OCI-LY3 (cell line): ENCODE results near the gene LST1.

Experiments
- H2AFZ ChIP-seq: fragments of 200-600, 300-600 bp; shearing (Covaris generic); 2 replicates; pipeline ENCODE4 v1.6.0; 2014; ENCODE audit warnings: antibody characterized with exemption, low read depth, low read length
- H3K27ac ChIP-seq: fragments of 200-600, 300-600 bp; sonication (generic); 2 replicates; pipeline ENCODE4 v1.5.1; 2014; ENCODE audit warnings: mild to moderate bottlenecking, low read length, moderate library complexity, mixed read lengths
- H3K27me3 ChIP-seq: fragments of 200-600, 300-600 bp; sonication (generic); 2 replicates; pipeline ENCODE4 v1.6.1; 2014; ENCODE audit warnings: low read depth, low read length, mixed read lengths
- H3K36me3 ChIP-seq: fragments of 200-600, 300-600 bp; sonication (generic); replicated peaks from 2 replicates; pipeline ENCODE3; 2014; ENCODE audit warnings: low read depth, low read length, mixed read lengths
- H3K4me1 ChIP-seq: fragments of 300-600, 200-600 bp; sonication (generic); 2 replicates; pipeline ENCODE4 v1.6.1; 2014; ENCODE audit warnings: low read length, mixed read lengths
- H3K4me2 ChIP-seq: fragments of 200-600, 300-600 bp; sonication (generic); 2 replicates; pipeline ENCODE4 v1.6.1; 2014; ENCODE audit warnings: low read length, mixed read lengths
- H3K4me3 ChIP-seq: fragments of 300-600, 200-600 bp; sonication (generic); 2 replicates; pipeline ENCODE4 v1.5.1; 2014; ENCODE audit warnings: antibody characterized with exemption, mild to moderate bottlenecking, low read length, moderate library complexity
- H3K79me2 ChIP-seq: fragments of 300-600, 200-600 bp; shearing (Covaris generic); 2 replicates; pipeline ENCODE4 v1.6.1; 2014; ENCODE audit warnings: mild to moderate bottlenecking, low read length, mixed read lengths
- H3K9ac ChIP-seq: fragments of 300-600, 200-600 bp; shearing (Covaris generic); 2 replicates; pipeline ENCODE4 v1.6.0; 2014; ENCODE audit warnings: mild to moderate bottlenecking, low read length, moderate library complexity
- H3K9me3 ChIP-seq: fragments of 200-600, 300-600 bp; shearing (Covaris generic); 2 replicates; pipeline ENCODE4 v1.6.1; 2014; ENCODE audit warnings: low read length, mixed read lengths; ENCODE audit not compliant: insufficient read depth
- H4K20me1 ChIP-seq: fragments of 200-600, 300-600 bp; sonication (generic); 2 replicates; pipeline ENCODE4 v1.6.1; 2016; ENCODE audit warnings: low read length, mixed read lengths; ENCODE audit not compliant: insufficient read depth
- CTCF ChIP-seq: fragments of 200-600, 300-600 bp; sonication (generic); IDR thresholded peaks from 2 replicates; pipeline ENCODE4 v1.5.1; 2014; ENCODE audit warnings: antibody characterized with exemption, low read length, low read depth
- EZH2phosphoT487 ChIP-seq: fragments of 200-600 bp; shearing (Covaris generic); IDR thresholded peaks from 2 replicates; pipeline ENCODE4 v1.6.1; 2018; ENCODE audit warnings: antibody characterized with exemption, mixed run types, low read depth

LST1 gene

DNA sequence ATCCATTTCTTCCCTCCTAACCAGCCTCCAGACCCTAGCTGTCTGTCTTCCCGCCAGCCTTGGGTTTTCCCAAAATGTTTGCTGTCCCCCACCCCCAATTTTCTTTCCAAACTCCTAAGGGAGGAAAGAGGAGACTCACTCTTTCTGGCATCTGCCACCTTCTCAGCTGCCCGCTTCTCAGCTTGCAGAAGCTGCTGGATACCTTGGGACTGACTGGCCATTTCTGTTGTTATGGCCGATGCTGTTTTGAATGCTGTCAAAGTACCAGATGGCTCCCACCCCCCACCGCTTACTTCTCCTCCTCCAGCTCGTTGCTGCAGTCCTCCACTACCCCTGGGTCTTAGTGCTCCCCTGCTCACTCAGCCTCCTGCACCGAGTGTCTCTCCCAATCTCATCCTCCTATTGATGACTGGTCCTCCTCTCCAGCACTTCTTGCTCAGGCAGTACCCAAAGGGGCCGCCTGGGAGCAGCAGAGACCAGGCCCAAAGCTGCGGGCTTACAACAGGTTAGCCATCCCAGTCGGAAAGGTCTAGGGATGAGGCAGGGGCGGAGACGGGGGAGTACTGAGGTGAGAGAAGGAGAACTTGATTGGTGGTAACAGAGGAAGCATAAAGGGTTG, 39.6 kb upstream of the LST1 start, which contains the start of gene ATP6V1G2:
ATP6V1G2 (minus strand) TSS at position 270 of the 619 bp plus-strand sequence; CDS start at position 221, 49 bp downstream.
- Histone ChIP-seq H2AFZ (peak within 1 kb of the TSS; percentile 76), H3K27me3 (no peaks in the 10 kb centered on the region), H4K20me1 (no peaks in the 10 kb centered on the region), H3K4me2 (peak within 1 kb of the TSS; percentile 84), H3K4me3 (peak within 1 kb of the TSS; percentile 81), H3K9ac (peak within 1 kb of the TSS; percentile 74), H3K79me2 (peaks cover 27% of the 10 kb centered on the region), H3K27ac (peak within 1 kb of the TSS; percentile 48), H3K36me3 (peaks cover 4% of the 10 kb centered on the region), H3K9me3 (no peaks in the 10 kb centered on the region), H3K4me1 (peaks cover 23% of the 10 kb centered on the region)
- TF ChIP-seq CTCF = peak; percentile 93
- no peak for TF ChIP-seq EZH2phosphoT487

GRCh38 chr6:31546958-31547726, 38.9 kb upstream of the LST1 start, which contains the start of gene NFKBIL1:
Gene NFKBIL1, plus strand, starts transcription at chr6:31547608. Its CDS starts 87 bp downstream, at chr6:31547695.
- Histone ChIP-seq H3K4me3 (peak within 1 kb of the TSS; percentile 81), H4K20me1 (no peaks in the 10 kb centered on the region), H3K36me3 (peaks cover 4% of the 10 kb centered on the region), H3K79me2 (peaks cover 23% of the 10 kb centered on the region), H3K9me3 (no peaks in the 10 kb centered on the region), H3K9ac (peak within 1 kb of the TSS; percentile 74), H3K4me2 (peak within 1 kb of the TSS; percentile 84), H3K27ac (peak within 1 kb of the TSS; percentile 48), H3K4me1 (peaks cover 27% of the 10 kb centered on the region), H2AFZ (peak within 1 kb of the TSS; percentile 76), H3K27me3 (no peaks in the 10 kb centered on the region)
- TF ChIP-seq CTCF (peak; percentile 1; the same call in 1 of the 2 replicates), EZH2phosphoT487 (no peak)

GRCh38 chr6:31547727-31548543, 38.1 kb upstream of the LST1 start:
- no peaks in the 10 kb centered on the region for H3K9me3 ChIP-seq
- peak overlapping the region; percentile 48 for H3K27ac ChIP-seq
- H3K27me3 ChIP-seq = no peaks in the 10 kb centered on the region
- no peak overlapping the region for H2AFZ ChIP-seq
- peak overlapping the region; percentile 84 for H3K4me2 ChIP-seq
- H3K36me3 ChIP-seq = peaks cover 4% of the 10 kb centered on the region
- H3K4me1 ChIP-seq = peaks cover 25% of the 10 kb centered on the region
- peak overlapping the region; percentile 74 for H3K9ac ChIP-seq
- peak overlapping the region; percentile 81 for H3K4me3 ChIP-seq
- TF ChIP-seq CTCF (no peak), EZH2phosphoT487 (no peak)
- no peaks in the 10 kb centered on the region for H4K20me1 ChIP-seq
- H3K79me2 ChIP-seq = peaks cover 16% of the 10 kb centered on the region
